PC-3 (cell line): ENCODE measurements around the gene SLC35F1.

ENCODE experiments used
- CTCF ChIP-seq: fragments of 300-600 bp; sonication (generic); conservative IDR thresholded peaks from 2 replicates; pipeline ENCODE4 v1.5.1; 2017; ENCODE audit warnings: antibody characterized with exemption, low read depth, mild to moderate bottlenecking, low read length
- EZH2 ChIP-seq: fragments of 300-600 bp; sonication (generic); IDR thresholded peaks from one replicate; pipeline ENCODE4 v1.6.1; 2017; ENCODE audit warnings: antibody characterized with exemption, mild to moderate bottlenecking, low read length; ENCODE audit not compliant: unreplicated experiment

GRCh38 chr6:117986396-117986795 is 79.3 kb downstream of the SLC35F1 start:
- TF ChIP-seq CTCF, result no peak
- TF ChIP-seq EZH2, result no peak
